ENCODE results near the gene DSE.

The DSE gene

GRCh38 chr6:116467096-116467495 lies 96.3 kb downstream of the DSE start:
- Mint-ChIP-seq H3K9me3 (no peaks in the 10 kb centered on the region), H3K4me1 (peaks cover 17% of the 10 kb centered on the region), H3K36me3 (ENCODE audit: low read depth) (no peaks in the 10 kb centered on the region), H3K27me3 (peaks cover 22% of the 10 kb centered on the region), H3K27ac (no peak overlapping the region), H3K4me3 (no peak overlapping the region)
- no peak for ATAC-seq
- no peak for DNase-seq

- no peak overlapping the region for H3K27ac Mint-ChIP-seq
- peaks cover 19% of the 10 kb centered on the region for H3K27me3 Mint-ChIP-seq
- no peak overlapping the region for H3K4me3 Mint-ChIP-seq
- DNase-seq (no peak), ATAC-seq (no peak)
- no peaks in the 10 kb centered on the region for H3K36me3 Mint-ChIP-seq (ENCODE audit: low read depth)
- no peaks in the 10 kb centered on the region for H3K9me3 Mint-ChIP-seq
- H3K4me1 Mint-ChIP-seq, result peaks cover 16% of the 10 kb centered on the region
These were observed 96.8 kb downstream of the DSE start for GRCh38 chr6:116467514-116467913.

GRCh38 chr6:116468293-116468692 lies 97.5 kb downstream of the DSE start:
- Mint-ChIP-seq H3K9me3 (no peaks in the 10 kb centered on the region), H3K4me3 (no peak overlapping the region), H3K27ac (no peak overlapping the region), H3K27me3 (peaks cover 12% of the 10 kb centered on the region), H3K36me3 (ENCODE audit: low read depth) (no peaks in the 10 kb centered on the region), H3K4me1 (peaks cover 9% of the 10 kb centered on the region)
- no peak for ATAC-seq
- DNase-seq, result no peak

- H3K9me3 Mint-ChIP-seq, result no peaks in the 10 kb centered on the region
- H3K4me1 Mint-ChIP-seq, result peaks cover 22% of the 10 kb centered on the region
These were observed 100.8 kb downstream of the DSE start for GRCh38 chr6:116471531-116471930.

GRCh38 chr6:116472706-116473105 lies 102.0 kb downstream of the DSE start:
- no peak overlapping the region for H3K27ac Mint-ChIP-seq
- DNase-seq (no peak), ATAC-seq (no peak)
- H3K4me3 Mint-ChIP-seq, result no peak overlapping the region
- peaks cover 22% of the 10 kb centered on the region for H3K4me1 Mint-ChIP-seq
- no peaks in the 10 kb centered on the region for H3K36me3 Mint-ChIP-seq (ENCODE audit: low read depth)
- no peaks in the 10 kb centered on the region for H3K27me3 Mint-ChIP-seq
- no peaks in the 10 kb centered on the region for H3K9me3 Mint-ChIP-seq

More at GRCh38 chr6:116471531-116471930, 100.8 kb downstream of the DSE start:
- Mint-ChIP-seq H3K4me3 (no peak overlapping the region), H3K27me3 (no peaks in the 10 kb centered on the region), H3K27ac (no peak overlapping the region), H3K36me3 (ENCODE audit: low read depth) (no peaks in the 10 kb centered on the region)
- no peak for ATAC-seq
- no peak for DNase-seq

- Mint-ChIP-seq H3K4me3 (no peak overlapping the region), H3K36me3 (ENCODE audit: low read depth) (no peaks in the 10 kb centered on the region), H3K27ac (no peak overlapping the region), H3K9me3 (no peaks in the 10 kb centered on the region), H3K27me3 (no peaks in the 10 kb centered on the region), H3K4me1 (peaks cover 22% of the 10 kb centered on the region)
- no peak for ATAC-seq
- no peak for DNase-seq
These were observed 104.4 kb downstream of the DSE start for GRCh38 chr6:116475141-116475540.

- DNase-seq, result no peak
- ATAC-seq, result peak; percentile 73
- peak overlapping the region; percentile 21 for H3K27ac Mint-ChIP-seq
- no peaks in the 10 kb centered on the region for H3K27me3 Mint-ChIP-seq
- peaks cover 22% of the 10 kb centered on the region for H3K4me1 Mint-ChIP-seq
- H3K9me3 Mint-ChIP-seq, result no peaks in the 10 kb centered on the region
- H3K36me3 Mint-ChIP-seq (ENCODE audit: low read depth), result no peaks in the 10 kb centered on the region
- no peak overlapping the region for H3K4me3 Mint-ChIP-seq
These were observed 105.4 kb downstream of the DSE start for GRCh38 chr6:116476002-116476678.

- DNase-seq, result no peak
- Mint-ChIP-seq H3K4me3 (no peak overlapping the region), H3K27ac (no peak overlapping the region)
These were observed 112.0 kb downstream of the DSE start for GRCh38 chr6:116482780-116483179.

GRCh38 chr6:116483616-116484015 lies 112.9 kb downstream of the DSE start:
- Mint-ChIP-seq H3K36me3 (ENCODE audit: low read depth) (no peaks in the 10 kb centered on the region), H3K4me1 (no peaks in the 10 kb centered on the region), H3K9me3 (no peaks in the 10 kb centered on the region), H3K4me3 (no peak overlapping the region), H3K27me3 (peaks cover 10% of the 10 kb centered on the region), H3K27ac (no peak overlapping the region)
- DNase-seq (no peak), ATAC-seq (no peak)

More at GRCh38 chr6:116482780-116483179, 112.0 kb downstream of the DSE start:
- no peaks in the 10 kb centered on the region for H3K4me1 Mint-ChIP-seq
- no peak for ATAC-seq
- peaks cover 7% of the 10 kb centered on the region for H3K27me3 Mint-ChIP-seq
- H3K9me3 Mint-ChIP-seq, result no peaks in the 10 kb centered on the region
- no peaks in the 10 kb centered on the region for H3K36me3 Mint-ChIP-seq (ENCODE audit: low read depth)

GRCh38 chr6:116485559-116486184 lies 114.9 kb downstream of the DSE start:
- no peak overlapping the region for H3K27ac Mint-ChIP-seq
- peaks cover 14% of the 10 kb centered on the region for H3K27me3 Mint-ChIP-seq
- no peak for DNase-seq

GRCh38 chr6:116491610-116492330 lies 121.0 kb downstream of the DSE start:
- ATAC-seq (no peak), DNase-seq (no peak)
- no peaks in the 10 kb centered on the region for H3K4me1 Mint-ChIP-seq
- no peaks in the 10 kb centered on the region for H3K9me3 Mint-ChIP-seq
- H3K36me3 Mint-ChIP-seq (ENCODE audit: low read depth), result no peaks in the 10 kb centered on the region
- peaks cover 7% of the 10 kb centered on the region for H3K27me3 Mint-ChIP-seq
- no peak overlapping the region for H3K4me3 Mint-ChIP-seq
- no peak overlapping the region for H3K27ac Mint-ChIP-seq

More at GRCh38 chr6:116485559-116486184, 114.9 kb downstream of the DSE start:
- no peak for ATAC-seq
- Mint-ChIP-seq H3K36me3 (ENCODE audit: low read depth) (no peaks in the 10 kb centered on the region), H3K4me3 (no peak overlapping the region), H3K4me1 (no peaks in the 10 kb centered on the region), H3K9me3 (no peaks in the 10 kb centered on the region)

GRCh38 chr6:116492331-116493067 lies 121.8 kb downstream of the DSE start:
- DNase-seq (no peak), ATAC-seq (no peak)
- H3K4me1 Mint-ChIP-seq, result no peaks in the 10 kb centered on the region
- H3K9me3 Mint-ChIP-seq, result no peaks in the 10 kb centered on the region
- no peaks in the 10 kb centered on the region for H3K36me3 Mint-ChIP-seq (ENCODE audit: low read depth)
- H3K27me3 Mint-ChIP-seq, result peaks cover 7% of the 10 kb centered on the region
- H3K4me3 Mint-ChIP-seq, result no peak overlapping the region
- H3K27ac Mint-ChIP-seq, result no peak overlapping the region

All from activated naive CD8-positive, alpha-beta T cell treated with anti-CD3 and anti-CD28 coated beads, Interleukin-2, amount 50 U/mL, for 24 hours (primary cell).